Inflammatory macrophage treated with lipopolysaccharide for 4 hours (primary cell): Measurements from ENCODE around the gene TNFRSF11A.
A peak's percentile ranks its signal among the peaks of the same experiment; 100 is the strongest.

ENCODE experiments used
- DNase-seq: peaks from one replicate; pipeline ENCODE4 v3.0.0-alpha.2; 2020

The TNFRSF11A gene

DNA sequence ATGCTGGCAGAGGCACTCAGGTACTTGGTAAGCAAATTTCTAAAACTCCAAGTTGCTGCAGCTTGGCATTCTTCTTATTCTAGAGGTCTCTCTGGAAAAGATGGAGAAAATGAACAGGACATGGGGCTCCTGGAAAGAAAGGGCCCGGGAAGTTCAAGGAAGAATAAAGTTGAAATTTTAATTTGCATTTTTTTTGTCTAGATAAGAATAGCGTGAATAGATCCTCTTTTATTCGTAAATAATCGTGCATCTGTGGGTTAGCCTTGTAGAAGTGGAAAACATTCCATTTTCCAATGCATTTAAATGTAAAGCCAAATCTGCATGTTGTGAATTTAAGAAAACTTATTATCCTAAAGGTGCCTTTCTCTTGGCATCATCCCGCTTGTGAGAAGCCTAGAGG lies 61.0 kb downstream of the TNFRSF11A start:
- no peak for DNase-seq

DNA sequence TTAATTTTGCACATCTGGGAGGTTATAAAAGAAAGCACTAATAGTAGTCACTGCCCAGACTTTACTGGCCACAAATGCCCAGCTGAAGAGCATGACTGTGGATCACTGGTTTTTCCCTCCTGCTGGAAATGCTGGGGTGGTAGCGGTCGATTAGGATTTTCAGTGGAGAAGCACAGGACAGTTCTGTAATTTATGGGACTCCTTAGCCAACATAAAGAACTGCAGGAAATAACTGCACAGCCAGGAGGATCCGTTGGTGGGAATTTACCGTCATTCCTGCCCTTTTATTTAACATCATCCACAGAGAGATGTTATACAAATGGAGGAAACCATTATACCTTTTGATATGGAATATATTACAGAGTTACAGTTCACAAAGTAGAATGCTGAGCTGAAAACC lies 61.5 kb downstream of the TNFRSF11A start:
- no peak for DNase-seq

DNA sequence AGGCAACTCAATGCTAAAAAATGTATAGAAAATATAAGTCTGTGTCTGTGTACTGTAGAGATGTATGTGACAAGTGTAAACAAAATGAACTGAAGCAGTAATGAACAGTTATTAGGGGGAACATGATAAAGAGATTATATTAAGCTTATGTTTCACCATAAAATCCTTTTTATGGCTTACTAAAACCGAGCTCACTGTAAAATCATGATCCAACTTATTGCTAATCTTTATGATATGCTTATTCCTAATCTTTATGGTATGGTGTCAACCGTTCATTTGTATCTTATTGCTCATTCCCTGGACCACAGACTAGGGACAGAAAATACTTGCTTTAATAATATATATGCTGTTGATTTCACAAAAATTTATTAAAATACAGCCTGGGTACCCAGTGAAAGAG lies 62.1 kb downstream of the TNFRSF11A start:
- DNase-seq: no peak

DNA sequence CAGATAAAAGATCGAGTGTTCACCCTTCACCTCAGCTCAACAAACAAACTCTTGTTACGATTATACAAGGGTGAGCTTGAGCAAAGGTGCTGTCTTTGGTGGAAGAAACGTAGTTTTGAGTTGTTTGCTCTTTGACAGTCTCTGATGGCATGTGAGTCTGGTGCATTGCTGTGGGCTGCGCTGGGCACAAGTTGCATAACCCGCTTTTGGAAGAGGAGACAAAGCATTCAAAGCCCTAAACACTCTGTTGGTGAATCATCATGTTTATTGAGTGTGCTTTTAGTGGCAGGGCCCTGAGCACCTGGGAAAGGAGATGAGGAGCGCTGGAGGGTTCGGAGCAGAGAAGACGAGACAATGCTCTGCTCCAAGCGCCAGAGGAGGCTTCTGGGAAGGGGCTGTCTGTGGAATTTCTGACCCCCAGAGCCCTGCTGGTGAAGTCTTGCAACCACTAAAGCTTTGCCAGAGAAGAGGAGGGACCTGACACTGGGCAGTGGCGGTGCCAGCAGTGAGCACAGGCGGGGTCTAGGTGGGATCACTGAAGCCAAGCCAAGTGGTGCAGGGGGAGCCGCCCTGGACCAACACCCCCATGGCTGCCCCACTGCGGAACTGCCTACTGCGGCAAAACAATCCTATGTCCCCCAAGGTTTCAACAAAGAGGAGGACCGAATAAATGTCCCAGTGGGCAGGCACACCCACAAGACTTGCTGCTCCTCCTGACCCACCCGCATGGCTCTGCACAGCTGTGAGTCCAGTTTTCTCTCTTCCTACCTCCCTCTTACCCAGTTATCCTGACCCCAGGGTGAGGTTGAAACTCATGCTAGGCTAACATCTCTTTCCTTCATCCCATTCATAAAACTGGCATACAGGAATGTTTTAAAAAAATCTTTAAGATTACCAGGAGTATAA lies 64.0 kb downstream of the TNFRSF11A start:
- no peak for DNase-seq

DNA sequence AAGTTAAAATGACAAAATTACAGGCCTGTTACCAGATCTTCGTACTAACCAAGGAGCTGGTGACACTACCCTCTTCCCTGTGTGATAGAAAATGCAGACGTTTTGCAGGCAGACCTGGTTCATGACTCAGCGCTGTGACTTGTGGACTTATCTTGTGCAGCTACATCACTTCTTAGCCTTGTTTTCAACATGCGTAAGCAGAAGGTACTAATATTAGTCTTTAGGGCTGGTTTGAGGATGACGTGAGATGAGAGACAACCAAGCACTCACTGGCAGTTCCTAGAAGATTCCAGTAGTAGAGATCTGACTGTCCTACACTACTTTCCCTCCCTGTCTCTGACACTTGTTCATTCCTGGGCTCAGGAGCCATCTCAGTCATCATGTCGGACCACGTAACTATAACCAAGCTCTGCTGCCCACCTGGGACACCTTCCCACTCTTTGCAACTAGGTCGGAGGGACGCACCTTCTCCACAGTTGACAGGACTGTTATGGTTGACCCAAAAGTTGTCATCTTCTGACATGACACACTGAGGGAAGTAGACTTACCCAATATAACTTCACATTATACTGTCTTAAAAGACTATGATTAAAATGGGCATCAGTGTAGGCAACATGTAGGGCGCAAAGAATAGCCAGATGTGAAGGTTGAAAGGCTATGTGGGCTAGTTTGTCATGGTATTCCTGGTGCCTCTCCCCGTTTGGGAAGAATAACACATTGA lies 64.8 kb downstream of the TNFRSF11A start:
- no peak for DNase-seq

DNA sequence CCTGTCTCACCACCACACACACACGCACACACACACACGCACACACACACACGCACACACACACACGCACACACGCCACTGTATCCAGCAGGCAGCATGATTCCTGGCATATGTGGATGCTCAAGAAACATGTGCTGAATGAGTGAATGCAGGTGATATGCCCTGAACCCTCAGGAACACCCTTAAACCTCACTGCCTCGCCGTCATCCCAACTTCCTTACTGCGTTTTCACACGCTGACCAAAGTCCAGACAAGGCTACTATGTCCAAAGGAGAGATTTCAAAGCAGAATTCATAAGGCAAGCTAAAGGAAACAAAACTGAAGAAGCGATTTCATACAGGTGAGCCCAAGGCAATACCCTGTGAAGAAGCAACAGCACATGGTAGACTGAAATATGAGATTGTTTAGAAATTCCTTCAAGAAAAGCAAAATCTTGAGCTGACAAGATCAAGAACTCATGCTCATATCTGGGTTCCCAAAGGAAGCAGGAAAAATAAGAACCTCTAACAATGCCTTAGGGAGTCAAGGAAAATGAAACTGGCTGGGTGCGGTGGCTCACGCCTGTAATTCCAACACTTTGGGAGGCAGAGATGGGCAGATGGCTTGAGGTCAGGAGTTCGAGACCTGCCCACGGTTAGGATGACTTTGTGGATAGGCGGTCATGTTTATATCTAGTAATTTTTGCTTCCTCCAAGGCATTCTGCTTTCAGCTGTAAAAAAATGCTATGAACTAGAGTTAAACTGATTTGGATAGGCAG lies 69.1 kb downstream of the TNFRSF11A start:
- DNase-seq: no peak

DNA sequence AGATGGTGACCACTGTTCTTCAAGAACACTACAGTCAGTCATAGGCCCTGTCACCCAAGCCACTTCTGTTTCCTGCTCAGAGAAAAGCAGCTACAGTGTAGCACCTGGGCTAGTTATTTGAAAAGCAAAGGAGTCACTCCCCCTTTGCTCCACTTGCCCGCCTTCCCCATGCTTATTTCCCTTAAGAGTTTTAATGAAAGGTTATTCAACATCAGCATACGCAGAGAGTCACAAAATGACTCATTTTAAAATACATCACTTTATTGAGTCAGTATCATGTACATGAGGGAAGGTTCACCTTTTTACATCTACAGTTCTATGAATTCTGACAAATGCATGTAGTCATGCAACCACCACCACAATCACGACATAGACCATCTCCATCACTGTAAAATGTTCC lies 71.3 kb downstream of the TNFRSF11A start:
- DNase-seq: no peak

DNA sequence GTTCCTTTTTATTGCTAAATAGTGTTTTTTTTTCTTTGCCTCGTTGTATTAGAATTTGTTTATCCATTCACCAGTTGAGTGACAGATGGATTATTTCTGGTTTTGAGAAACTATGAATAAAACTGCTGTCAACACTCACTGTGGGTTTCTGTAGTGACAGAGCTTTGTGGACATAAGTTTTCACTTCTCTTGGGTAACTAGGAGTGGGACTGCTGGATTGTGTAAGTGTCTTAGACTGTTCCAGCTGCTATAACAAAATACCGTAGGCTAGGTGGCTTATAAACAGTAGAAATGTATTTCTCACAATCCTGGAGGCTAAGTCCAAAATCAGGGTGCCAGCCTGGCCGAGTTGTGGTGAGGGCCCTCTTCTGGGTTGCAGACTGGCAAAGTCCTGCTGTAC lies 71.9 kb downstream of the TNFRSF11A start:
- DNase-seq: peak; percentile 14

DNA sequence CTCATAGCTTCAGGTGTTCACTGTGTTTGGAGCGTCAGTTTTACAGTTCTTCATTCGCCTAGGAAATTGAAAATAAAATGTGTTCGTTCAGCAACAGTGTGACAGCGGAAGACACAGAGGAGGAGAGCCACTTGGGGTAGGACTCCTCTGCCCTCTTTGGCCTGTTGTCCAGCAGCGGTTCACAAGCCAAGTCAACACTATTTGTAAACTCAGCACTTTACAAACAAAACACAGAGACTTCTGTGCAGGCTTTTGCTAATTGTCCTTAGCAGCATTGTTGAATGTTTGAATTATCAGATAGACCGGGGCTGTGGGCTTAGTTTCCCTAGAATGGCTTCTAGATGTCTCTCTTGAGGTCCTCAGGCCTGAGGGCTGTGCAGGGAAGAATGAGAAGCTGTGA lies 73.2 kb downstream of the TNFRSF11A start:
- DNase-seq: no peak

DNA sequence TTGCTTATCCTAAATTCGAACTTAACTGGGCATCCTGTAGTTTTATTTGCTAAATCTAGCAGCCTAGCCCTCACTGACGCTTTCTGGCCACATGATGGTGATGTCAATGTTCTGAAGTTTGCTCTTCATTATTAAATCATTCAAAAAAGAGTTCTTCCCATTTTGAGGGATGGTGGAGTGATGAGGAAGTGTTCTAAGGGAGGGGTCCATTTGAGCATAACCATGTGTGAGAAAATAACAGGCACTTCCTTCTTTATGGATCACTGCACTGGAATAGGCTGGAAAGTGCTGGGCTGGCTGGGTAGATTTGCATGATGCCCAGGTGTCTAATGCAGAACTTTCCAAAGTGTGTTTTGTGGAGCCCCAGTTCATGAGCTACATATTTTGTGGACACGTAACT lies 74.2 kb downstream of the TNFRSF11A start:
- peak; percentile 79 for DNase-seq

DNA sequence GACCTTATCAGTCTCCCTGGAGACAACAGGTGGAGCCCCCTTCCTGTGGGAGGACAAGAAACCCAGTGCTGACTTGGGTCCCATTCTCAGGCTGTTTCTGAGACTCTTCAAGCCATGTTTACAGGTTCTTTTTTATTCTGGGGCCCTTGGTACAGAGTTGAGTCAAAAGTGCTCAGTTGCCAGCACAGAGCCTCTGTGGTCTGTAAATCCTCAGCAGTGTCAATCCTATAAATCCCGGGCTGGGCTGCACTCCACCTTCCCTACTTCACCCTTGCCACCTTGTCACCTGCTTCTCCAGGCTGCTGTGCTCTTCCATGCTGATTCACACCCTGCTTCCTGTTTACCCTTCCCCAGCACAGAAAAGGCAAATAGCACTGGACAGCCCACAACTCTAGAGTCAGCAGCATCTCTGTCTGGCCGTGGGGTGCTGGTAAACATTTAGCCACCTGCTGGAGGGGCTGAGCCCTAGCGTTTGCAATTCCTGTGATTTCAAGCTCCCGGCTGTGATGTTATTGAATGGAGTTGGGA lies 74.7 kb downstream of the TNFRSF11A start:
- DNase-seq: no peak

DNA sequence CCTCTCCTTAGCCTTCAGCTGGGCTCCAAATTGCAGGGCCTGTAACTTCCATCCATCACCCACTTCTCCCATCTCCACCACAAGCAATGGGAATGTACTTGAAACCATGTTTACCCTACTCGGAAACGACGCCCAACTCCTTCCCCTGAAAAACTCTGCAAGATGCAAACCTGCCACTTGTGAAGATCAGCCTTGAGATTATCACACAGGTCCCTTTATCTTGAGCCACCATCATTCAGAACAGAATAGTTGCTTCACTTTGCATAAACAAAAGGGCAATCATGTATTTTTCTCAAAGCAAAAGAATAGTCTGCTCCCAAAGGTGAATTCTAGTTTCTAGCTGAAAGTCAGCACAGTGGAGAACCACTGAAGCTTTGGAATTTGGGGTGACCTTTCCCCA lies 75.8 kb downstream of the TNFRSF11A start:
- DNase-seq: no peak

DNA sequence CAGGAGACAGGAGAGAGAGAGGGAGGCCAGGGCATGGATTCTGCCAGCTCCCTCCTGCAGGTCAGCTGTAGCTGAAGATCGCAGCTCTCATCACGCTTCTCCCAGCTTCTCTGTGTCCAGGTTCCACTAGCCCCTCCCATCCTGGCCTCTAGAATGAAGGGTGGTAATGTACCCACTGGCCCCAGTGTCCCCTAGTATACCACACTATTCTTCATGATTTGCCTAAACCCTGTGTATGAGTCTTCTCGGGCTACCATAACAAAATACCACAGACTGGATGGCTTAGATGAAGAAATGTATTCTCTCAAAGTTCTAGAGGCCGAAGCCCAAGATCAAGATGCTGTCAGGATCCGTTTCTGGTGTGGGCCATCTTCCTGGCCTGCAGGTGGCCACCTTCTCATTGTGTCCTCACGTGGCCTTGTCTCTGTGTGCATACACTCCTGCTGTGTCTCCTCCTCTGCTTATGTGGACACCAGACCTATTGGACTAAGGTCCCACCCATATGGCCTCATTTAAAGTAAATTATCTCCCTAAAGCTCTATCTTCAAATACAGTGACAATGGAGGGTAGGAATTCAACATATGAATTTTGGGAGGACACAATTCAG lies 77.3 kb downstream of the TNFRSF11A start:
- no peak for DNase-seq

DNA sequence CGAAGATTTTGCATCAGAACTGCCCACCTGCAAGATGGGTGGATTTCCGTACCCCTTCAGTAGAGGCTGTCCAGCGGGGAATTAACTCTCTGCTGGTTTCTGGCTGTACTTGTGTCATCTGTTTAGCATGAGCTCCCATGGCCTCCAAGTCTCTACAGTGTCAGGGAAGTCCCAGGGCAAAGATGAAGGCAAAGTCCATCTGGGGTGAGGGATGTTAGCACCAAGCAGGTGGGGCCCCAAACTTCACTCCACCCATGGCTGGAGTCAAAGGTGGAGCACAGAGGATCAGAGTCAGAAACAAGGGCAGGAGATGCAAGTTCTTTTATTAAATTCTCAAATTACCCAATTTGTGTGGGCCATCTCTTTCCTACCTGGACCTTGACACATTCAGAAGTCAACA lies 78.0 kb downstream of the TNFRSF11A start:
- DNase-seq: no peak

DNA sequence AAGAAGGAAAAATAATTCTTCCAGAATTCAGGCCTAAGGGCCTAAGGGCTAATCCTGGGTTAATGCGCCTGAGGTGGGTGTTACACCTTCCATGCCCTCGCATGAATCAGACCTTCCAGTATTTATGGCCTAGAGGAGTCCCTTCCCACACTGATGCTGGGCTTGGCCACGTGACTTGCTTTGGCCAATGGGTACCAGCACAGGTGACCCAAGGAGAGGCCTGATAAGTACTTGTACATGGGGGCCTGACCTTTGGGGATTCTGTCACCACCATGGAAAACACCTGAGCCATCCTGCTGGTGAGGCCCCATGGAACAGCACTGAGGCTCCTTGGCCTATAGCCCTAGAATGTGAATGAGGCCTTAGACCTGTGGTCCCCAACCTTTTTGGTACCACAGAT lies 79.8 kb downstream of the TNFRSF11A start:
- DNase-seq: no peak

DNA sequence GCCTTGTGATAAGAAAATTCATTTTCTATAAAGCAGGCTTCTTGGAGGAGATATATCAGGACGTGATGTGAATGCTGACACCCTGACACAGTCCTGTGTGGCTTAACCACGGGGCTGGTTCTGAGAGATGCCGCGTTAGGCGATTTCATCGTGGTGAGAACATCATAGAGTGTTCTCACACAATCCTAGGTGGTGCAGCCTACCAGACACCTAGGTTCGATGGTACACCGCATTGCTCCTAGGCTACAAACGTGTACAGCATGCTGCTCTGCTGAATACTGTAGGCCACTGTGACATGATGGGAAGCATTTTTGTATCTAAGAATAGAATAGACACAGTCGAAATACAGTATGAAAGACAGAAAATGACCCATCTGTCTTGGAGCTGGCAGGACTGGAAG lies 82.5 kb downstream of the TNFRSF11A start:
- DNase-seq: no peak

DNA sequence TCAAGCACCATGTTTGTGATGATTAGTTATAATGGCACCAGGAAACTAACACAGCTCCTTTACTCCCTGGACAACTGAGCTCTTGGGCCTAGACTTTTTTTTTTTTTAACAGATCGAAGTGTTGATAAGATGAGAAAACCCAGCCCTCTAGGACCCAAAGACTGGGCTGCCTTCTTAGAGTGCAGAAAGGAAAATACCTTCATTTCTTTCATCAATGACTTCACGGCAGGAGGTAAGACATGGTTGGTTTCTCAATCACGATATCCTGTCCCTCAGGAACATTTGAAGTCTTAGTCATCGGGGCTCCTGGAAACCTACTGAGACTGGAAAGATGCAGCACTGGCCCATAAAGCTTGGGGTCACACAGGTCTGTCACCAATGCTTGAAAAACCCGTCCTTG lies 84.7 kb downstream of the TNFRSF11A start:
- DNase-seq: no peak

DNA sequence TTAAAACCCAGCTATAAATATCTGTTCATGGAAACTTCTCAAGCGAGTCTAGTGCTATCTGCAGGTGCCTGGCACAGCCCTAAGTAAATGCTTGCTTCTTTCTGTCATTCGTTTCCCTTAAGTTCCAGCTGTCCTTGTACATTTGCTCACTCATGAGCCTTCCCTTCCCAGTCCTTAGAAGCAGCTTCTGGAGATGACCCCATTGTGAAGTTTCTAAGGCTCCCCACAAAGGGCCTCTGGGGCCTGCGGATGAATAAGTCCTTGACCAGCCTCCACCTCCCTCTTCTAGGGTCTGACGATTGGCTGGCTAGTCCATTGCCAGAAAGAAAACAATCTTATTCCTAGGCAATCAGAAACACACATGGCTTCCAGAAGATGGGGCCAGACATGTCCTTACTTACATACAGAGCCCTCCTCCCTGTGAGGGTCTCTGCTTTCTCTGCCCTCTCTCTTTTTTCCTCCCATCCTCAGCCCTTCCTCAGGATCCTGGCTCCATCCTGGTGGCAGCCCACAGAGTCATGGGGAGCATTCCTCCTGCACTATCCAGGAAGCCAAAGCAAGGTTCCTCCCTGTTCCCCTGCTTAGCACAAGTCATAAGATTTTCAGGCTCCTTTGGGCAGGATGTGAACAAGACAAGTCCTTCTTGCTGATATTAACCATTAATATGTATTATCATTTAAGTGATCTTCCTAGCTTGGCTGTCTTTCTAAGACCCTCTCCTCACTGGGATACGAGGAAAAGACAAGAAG lies 87.3 kb downstream of the TNFRSF11A start:
- DNase-seq: no peak

DNA sequence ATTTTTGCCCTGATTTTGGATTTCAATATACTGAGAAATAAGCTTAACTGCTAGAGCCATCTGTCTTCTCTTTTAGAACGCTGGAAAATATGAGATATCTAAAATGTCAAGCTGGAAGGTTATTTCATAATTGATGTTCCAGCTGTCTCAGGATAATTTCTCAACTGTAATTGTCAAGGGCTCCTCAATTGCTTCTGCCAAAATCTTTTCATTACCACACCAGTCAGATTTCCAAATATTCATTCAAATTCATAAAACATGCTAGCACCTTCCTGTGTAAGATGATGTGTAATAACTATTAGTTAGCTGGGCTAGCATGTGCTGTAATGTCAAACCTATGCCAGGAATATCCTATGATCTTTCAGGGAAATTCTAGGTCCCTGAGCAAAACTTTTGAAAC lies 88.1 kb downstream of the TNFRSF11A start:
- DNase-seq: no peak

DNA sequence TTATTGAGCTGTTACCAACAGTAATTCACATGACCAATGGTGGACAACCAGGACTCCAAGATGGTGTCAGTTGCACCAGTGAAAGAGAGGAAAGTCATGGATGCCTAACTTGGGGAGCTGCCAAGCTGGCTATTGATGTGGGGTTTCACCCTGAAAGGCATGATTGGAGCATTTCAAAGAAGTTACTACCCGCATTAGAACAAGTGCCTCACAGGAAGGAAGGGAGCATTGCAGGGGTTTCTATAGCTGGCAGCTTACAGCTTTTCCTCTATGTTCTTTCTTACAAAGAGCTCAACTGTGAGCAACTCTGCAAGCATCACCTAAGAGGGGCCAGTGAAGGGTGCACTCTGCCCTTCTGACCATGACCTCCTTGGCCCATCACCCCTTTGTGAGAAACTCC lies 93.1 kb downstream of the TNFRSF11A start:
- no peak for DNase-seq

DNA sequence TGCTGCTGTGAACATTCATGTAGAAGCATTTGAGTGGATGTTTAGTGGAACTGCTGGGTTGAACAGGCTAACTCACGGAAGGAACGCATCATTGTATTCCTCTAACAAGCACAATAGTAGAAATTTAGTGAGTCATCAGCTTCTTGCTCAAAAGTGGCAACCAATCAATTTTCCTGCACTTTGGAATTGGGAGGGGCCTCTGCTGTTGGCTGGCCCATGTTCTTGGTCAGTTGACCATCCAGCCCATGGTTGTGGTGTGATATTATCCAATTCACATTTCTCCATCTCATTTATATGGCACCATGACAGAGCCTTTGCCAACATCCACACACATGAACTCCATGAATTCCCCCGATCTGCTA lies 95.0 kb downstream of the TNFRSF11A start:
- peak; percentile 48 for DNase-seq

DNA sequence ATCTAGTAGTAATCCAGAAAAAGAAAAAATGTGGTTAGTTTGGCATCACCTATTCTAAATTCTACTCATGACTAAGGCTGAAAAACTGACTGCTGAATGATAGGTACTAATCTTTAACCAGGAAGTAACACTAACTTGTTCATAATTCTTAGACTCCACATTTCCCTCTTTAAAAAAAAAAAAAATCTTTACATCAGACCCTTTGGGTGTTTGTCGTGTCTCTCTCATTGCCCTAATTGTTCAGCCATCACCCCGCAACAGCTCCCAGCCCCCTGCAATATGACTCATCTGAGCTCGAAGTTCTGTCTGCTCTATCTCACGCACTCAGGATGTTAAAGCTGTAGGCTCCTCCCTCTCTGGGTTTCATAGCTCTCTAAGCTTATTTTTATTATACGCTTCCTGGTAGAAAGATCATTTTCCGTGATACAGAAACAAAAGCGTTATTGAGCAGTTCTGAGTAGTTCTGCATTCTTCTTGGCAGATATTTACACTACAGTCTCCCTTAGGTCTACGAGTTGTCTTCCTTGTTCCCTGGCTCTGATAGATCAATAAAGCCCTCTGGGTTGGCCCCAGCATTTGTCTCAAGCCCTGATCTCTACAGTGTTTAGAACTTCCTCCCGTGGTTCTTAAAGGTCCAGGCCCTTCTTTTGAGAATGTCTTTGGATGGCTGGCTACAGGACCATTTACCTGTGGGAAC lies 95.6 kb downstream of the TNFRSF11A start:
- DNase-seq: peak; percentile 73
